MCF 10A (cell line): Measurements from ENCODE around the gene UBE2QL1. TPM values are rescaled to one million over a fixed set of nuclear protein-coding genes. Genes with fewer than 3 reads are reported as not detected.

ENCODE experiments used
- BruUV-seq: library from RNA; stranded (reverse); fragments of 400-500 nt; replicated peaks from 2 replicates; lab custom pipeline; 2021; lab: Mats Ljungman, UMichigan
- CTCF ChIA-PET: fragments of 300-600 bp; sonication (Branson Sonifier 250); formaldehyde crosslinking; extraction: SDS; loops from one replicate; lab custom pipeline; 2021; ENCODE audit warnings: antibody characterized with exemption, inconsistent platforms; lab: Yijun Ruan, JAX
- POLR2A ChIA-PET: fragments of 300-600, 350-650 bp; sonication (Branson Sonifier 250); formaldehyde crosslinking; extraction: SDS; loops from one replicate; lab custom pipeline; 2020; ENCODE audit warnings: antibody characterized with exemption, inconsistent platforms; lab: Yijun Ruan, JAX
- DNase-seq: peaks from one replicate; pipeline ENCODE4 v3.0.0-alpha.2; 2018; ENCODE audit not compliant: unreplicated experiment
- H3K27ac Mint-ChIP-seq: one replicate; pipeline ENCODE4 v1.8.0; 2022; ENCODE audit warnings: mild to moderate bottlenecking, low read depth, mixed read lengths; ENCODE audit not compliant: unreplicated experiment
- H3K27me3 Mint-ChIP-seq: one replicate; pipeline ENCODE4 v1.8.0; 2022; ENCODE audit warnings: mixed read lengths; ENCODE audit not compliant: insufficient read depth, unreplicated experiment
- H3K36me3 Mint-ChIP-seq: one replicate; pipeline ENCODE4 v1.8.0; 2022; ENCODE audit warnings: mild to moderate bottlenecking, moderate library complexity, mixed read lengths; ENCODE audit not compliant: insufficient read depth, unreplicated experiment
- H3K4me1 Mint-ChIP-seq: one replicate; pipeline ENCODE4 v1.8.0; 2022; ENCODE audit warnings: mixed read lengths; ENCODE audit not compliant: insufficient read depth, unreplicated experiment
- H3K4me3 Mint-ChIP-seq: one replicate; pipeline ENCODE4 v1.8.0; 2022; ENCODE audit warnings: mild to moderate bottlenecking, moderate library complexity, mixed read lengths; ENCODE audit not compliant: unreplicated experiment
- H3K9me3 Mint-ChIP-seq: one replicate; pipeline ENCODE4 v1.8.0; 2022; ENCODE audit warnings: mixed read lengths; ENCODE audit not compliant: unreplicated experiment
- intact Hi-C: fragments of 100-400 bp; cut with micrococcal nuclease; formaldehyde crosslinking; loops from 2 replicates; pipeline ENCODE4 v1.14.1; 2022
- total RNA-seq: library from RNA; stranded (reverse); gene quantifications from 2 replicates; pipeline ENCODE4 v1.2.3, GENCODE V29; 2022
- TF ChIP-seq, protein P1 (sequence below): fragments of 200-600 bp; IDR thresholded peaks from one replicate; pipeline ENCODE4 v1.8.0; 2022; ENCODE audit warnings: antibody characterized with exemption, mild to moderate bottlenecking; ENCODE audit not compliant: unreplicated experiment

UBE2QL1 gene
- total RNA-seq, 1 experiment from 2014 or later: not detected

DNA sequence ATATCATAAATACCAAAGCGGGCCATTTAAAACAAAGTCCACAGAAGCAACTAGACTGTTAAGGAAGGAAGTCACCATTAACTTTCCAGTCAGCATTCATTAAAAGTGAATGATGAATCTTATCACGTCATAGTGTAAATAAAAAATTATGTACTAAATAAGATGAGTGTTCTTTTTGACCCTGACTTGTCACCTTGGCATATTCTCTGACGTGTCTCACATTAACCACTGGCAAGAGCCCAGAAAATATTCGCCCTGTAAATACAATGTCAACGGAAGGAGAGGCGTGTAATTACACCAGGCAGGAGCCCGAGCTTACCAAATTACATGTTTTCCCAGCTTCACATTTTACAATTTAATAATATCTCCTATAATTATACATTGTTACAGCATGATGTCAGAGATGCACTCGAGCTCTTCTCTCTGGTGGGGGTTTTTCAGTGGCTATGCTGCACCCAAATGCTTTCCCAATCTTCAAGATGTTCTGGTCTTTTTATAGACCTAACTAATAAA is 29.3 kb upstream of the UBE2QL1 start:
- DNase-seq: peak; percentile 14
- Mint-ChIP-seq H3K36me3 (no peaks in the 10 kb centered on the region), H3K4me3 (no peak overlapping the region), H3K27ac (no peak overlapping the region), H3K4me1 (no peaks in the 10 kb centered on the region), H3K27me3 (peaks cover 32% of the 10 kb centered on the region), H3K9me3 (no peaks in the 10 kb centered on the region)
- intact Hi-C loops: no loop called here
- BruUV-seq: no TSS peak
- CTCF ChIA-PET: no interaction called here
- POLR2A ChIA-PET: no interaction called here
- TF ChIP-seq, protein P1, sequence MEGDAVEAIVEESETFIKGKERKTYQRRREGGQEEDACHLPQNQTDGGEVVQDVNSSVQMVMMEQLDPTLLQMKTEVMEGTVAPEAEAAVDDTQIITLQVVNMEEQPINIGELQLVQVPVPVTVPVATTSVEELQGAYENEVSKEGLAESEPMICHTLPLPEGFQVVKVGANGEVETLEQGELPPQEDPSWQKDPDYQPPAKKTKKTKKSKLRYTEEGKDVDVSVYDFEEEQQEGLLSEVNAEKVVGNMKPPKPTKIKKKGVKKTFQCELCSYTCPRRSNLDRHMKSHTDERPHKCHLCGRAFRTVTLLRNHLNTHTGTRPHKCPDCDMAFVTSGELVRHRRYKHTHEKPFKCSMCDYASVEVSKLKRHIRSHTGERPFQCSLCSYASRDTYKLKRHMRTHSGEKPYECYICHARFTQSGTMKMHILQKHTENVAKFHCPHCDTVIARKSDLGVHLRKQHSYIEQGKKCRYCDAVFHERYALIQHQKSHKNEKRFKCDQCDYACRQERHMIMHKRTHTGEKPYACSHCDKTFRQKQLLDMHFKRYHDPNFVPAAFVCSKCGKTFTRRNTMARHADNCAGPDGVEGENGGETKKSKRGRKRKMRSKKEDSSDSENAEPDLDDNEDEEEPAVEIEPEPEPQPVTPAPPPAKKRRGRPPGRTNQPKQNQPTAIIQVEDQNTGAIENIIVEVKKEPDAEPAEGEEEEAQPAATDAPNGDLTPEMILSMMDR: no peak

DNA sequence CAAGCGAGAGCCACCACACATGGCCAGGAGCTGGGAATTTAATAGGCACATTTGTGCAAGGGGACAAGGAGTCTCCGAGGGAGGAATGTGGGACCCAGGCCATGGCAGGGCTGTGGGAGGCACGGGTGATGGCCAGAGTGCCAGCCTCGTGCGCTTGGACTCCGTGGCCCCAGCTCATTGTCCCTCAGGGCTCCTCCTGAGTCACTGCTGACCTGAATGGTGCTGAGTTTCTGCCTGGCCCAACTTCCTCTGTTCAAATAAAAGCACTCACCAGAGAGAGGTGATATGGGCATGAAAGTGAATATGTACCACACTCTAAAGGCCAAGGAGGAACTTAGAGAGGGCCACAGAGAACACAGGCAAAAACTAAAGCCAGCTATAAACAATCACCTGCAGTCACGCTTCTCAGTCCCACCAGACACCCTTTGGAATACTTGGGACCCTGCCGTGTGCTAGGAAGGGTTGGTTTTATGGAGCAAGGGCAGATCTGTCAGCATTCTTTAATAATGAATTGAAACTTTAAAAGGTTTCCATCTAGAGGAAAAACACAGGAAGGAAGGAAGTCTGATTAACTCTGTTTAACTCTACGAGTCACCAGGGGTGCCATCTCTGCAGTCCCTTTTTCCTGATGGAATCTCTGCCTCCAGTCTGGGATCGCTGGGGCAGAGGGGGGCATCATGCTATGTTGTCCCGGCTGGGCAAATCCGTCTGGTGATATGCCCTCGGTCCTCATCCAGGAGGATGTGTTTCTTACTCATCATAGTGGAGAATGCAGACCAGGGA is 25.1 kb upstream of the UBE2QL1 start:
- intact Hi-C loops: no loop called here
- DNase-seq: no peak
- peaks cover 6% of the 10 kb centered on the region for H3K9me3 Mint-ChIP-seq
- H3K4me1 Mint-ChIP-seq: no peaks in the 10 kb centered on the region
- ChIA-PET CTCF (no interaction called here), POLR2A (no interaction called here)
- TF ChIP-seq, protein P1: no peak
- H3K27me3 Mint-ChIP-seq: peaks cover 41% of the 10 kb centered on the region
- no peaks in the 10 kb centered on the region for H3K36me3 Mint-ChIP-seq
- BruUV-seq: no TSS peak
- no peak overlapping the region for H3K4me3 Mint-ChIP-seq
- no peak overlapping the region for H3K27ac Mint-ChIP-seq

DNA sequence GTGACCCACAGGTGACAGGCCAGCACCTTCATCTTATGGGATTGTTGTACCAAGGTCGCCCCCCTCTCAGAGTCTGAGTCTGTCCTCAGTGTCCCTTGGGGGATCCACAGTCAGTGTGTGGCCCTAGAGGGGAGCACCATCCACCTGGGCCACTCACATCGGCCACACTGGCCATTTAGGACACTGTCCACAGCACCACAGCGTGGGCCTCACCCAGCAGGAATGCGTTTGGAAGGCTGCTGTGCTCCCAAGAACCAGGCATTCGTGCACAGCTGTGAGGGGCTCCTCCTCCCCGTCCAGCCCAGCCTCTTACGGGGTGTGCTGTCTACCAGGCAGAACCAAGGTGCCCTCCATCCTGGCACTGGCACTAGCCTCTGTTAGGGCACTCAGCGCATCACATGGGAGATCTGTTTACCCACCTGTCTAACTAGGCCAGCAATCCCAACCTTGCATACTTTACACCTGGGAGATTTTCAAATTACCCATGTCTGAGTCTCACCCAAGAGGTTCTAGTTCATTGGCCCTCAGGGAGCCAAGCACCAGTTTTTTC is 24.5 kb upstream of the UBE2QL1 start:
- no peaks in the 10 kb centered on the region for H3K36me3 Mint-ChIP-seq
- no peaks in the 10 kb centered on the region for H3K4me1 Mint-ChIP-seq
- TF ChIP-seq, protein P1: no peak
- H3K27ac Mint-ChIP-seq: no peak overlapping the region
- peaks cover 48% of the 10 kb centered on the region for H3K27me3 Mint-ChIP-seq
- peaks cover 6% of the 10 kb centered on the region for H3K9me3 Mint-ChIP-seq
- DNase-seq: no peak
- ChIA-PET CTCF (interaction anchor here (0.6 kb wide), 1 partner anchor 1390 kb away, joined by 3 read pairs; no protein-coding TSS in a partner anchor), POLR2A (no interaction called here)
- intact Hi-C loops: no loop called here
- no TSS peak for BruUV-seq
- no peak overlapping the region for H3K4me3 Mint-ChIP-seq

DNA sequence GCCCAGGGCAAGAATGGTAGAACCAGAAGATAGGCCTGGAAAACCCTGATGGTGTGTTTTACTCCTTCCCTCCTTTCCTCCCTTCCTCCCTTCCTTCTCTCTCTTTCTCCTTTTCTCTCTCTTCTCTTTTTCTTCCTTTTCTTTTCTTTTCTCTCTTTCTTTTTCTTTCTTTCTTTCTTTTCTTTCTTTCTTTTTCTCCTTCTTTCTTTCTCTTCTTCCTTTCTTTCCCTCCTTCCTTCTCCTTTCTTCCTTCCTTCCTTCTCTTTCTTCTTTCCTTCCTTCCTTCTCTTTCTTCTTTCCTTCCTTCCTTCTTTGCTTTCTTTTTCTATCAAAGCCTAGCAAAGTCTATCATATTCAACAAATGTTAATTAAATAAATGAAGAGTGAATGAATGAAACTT is 24.0 kb upstream of the UBE2QL1 start:
- Mint-ChIP-seq H3K4me1 (no peaks in the 10 kb centered on the region), H3K27me3 (peaks cover 51% of the 10 kb centered on the region), H3K36me3 (no peaks in the 10 kb centered on the region), H3K27ac (no peak overlapping the region), H3K9me3 (peaks cover 6% of the 10 kb centered on the region), H3K4me3 (no peak overlapping the region)
- TF ChIP-seq, protein P1: no peak
- no TSS peak for BruUV-seq
- intact Hi-C loops: no loop called here
- CTCF ChIA-PET: interaction anchor here (0.6 to 1.2 kb wide), 2 partner anchors 10 to 1389 kb away, joined by 3 to 6 read pairs; no protein-coding TSS in a partner anchor
- POLR2A ChIA-PET: no interaction called here
- DNase-seq: no peak
